Ishikawa (cell line): ENCODE results near the gene ETV6.

Experiments used
- CEBPB ChIP-seq: IDR thresholded peaks from 2 replicates; pipeline ENCODE4 v1.6.1; 2012
- CREB1 ChIP-seq: IDR thresholded peaks from 2 replicates; pipeline ENCODE4 v1.6.1; 2012; ENCODE audit warnings: low read depth
- EGR1 ChIP-seq: IDR thresholded peaks from 2 replicates; pipeline ENCODE4 v1.6.1; 2012
- EP300 ChIP-seq: IDR thresholded peaks from 2 replicates; pipeline ENCODE4 v1.6.1; 2012; ENCODE audit warnings: borderline replicate concordance
- FOXM1 ChIP-seq: IDR thresholded peaks from 2 replicates; pipeline ENCODE4 v1.6.1; 2012; ENCODE audit warnings: low read depth, borderline replicate concordance
- NFIC ChIP-seq: IDR thresholded peaks from 2 replicates; pipeline ENCODE4 v1.6.1; 2012
- RAD21 ChIP-seq: IDR thresholded peaks from 2 replicates; pipeline ENCODE4 v1.6.1; 2012; ENCODE audit warnings: low read depth
- TAF1 ChIP-seq: IDR thresholded peaks from 2 replicates; pipeline ENCODE4 v1.6.1; 2012; ENCODE audit warnings: low read depth, mild to moderate bottlenecking
- TCF12 ChIP-seq: IDR thresholded peaks from 2 replicates; pipeline ENCODE4 v1.6.1; 2012; ENCODE audit warnings: low read depth
- TEAD4 ChIP-seq: IDR thresholded peaks from 2 replicates; pipeline ENCODE4 v1.6.1; 2012
- YY1 ChIP-seq: IDR thresholded peaks from 2 replicates; pipeline ENCODE4 v1.6.1; 2012; ENCODE audit warnings: low read depth
- ZBTB7A ChIP-seq: IDR thresholded peaks from 2 replicates; pipeline ENCODE4 v1.6.1; 2012; ENCODE audit warnings: low read depth
- TF ChIP-seq, protein P1 (sequence below): IDR thresholded peaks from 2 replicates; pipeline ENCODE4 v1.6.1; 2012
- TF ChIP-seq, protein P2 (sequence below): IDR thresholded peaks from 2 replicates; pipeline ENCODE4 v1.6.1; 2012; ENCODE audit warnings: low read depth, mild to moderate bottlenecking
- TF ChIP-seq, protein P3 (sequence below): IDR thresholded peaks from 2 replicates; pipeline ENCODE4 v1.6.1; 2012

The ETV6 gene

DNA sequence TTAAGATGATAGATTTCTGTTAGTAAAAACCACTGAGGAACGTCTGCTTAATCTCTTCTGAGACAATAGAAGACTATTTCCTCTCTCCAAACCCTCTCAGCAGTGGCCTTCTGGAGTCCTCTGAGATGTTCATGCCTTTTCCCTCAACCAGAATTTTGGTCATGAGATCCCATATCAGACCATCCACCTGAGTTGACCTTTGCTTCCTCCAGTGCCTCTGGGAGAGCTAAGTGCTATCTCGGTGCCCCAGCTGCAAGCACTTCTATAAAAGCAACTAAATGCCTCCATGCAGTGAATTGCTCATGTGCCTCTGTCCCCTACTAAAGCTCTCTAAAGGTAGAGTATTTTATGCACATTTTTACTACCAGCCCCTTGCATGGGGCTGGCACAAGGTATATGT lies 248.4 kb downstream of the ETV6 start:
- TF ChIP-seq YY1 = no peak
- TF ChIP-seq, protein P1, sequence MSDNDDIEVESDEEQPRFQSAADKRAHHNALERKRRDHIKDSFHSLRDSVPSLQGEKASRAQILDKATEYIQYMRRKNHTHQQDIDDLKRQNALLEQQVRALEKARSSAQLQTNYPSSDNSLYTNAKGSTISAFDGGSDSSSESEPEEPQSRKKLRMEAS = no peak
- TF ChIP-seq RAD21 = no peak
- TF ChIP-seq CEBPB = no peak
- TF ChIP-seq CREB1 = no peak
- no peak for TF ChIP-seq TEAD4
- TF ChIP-seq EGR1 = no peak
- TF ChIP-seq FOXM1 = no peak
- TF ChIP-seq ZBTB7A = no peak
- TF ChIP-seq NFIC = no peak
- no peak for TF ChIP-seq TCF12
- TF ChIP-seq, protein P2, sequence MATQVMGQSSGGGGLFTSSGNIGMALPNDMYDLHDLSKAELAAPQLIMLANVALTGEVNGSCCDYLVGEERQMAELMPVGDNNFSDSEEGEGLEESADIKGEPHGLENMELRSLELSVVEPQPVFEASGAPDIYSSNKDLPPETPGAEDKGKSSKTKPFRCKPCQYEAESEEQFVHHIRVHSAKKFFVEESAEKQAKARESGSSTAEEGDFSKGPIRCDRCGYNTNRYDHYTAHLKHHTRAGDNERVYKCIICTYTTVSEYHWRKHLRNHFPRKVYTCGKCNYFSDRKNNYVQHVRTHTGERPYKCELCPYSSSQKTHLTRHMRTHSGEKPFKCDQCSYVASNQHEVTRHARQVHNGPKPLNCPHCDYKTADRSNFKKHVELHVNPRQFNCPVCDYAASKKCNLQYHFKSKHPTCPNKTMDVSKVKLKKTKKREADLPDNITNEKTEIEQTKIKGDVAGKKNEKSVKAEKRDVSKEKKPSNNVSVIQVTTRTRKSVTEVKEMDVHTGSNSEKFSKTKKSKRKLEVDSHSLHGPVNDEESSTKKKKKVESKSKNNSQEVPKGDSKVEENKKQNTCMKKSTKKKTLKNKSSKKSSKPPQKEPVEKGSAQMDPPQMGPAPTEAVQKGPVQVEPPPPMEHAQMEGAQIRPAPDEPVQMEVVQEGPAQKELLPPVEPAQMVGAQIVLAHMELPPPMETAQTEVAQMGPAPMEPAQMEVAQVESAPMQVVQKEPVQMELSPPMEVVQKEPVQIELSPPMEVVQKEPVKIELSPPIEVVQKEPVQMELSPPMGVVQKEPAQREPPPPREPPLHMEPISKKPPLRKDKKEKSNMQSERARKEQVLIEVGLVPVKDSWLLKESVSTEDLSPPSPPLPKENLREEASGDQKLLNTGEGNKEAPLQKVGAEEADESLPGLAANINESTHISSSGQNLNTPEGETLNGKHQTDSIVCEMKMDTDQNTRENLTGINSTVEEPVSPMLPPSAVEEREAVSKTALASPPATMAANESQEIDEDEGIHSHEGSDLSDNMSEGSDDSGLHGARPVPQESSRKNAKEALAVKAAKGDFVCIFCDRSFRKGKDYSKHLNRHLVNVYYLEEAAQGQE = no peak
- TF ChIP-seq EP300 = no peak
- TF ChIP-seq, protein P3, sequence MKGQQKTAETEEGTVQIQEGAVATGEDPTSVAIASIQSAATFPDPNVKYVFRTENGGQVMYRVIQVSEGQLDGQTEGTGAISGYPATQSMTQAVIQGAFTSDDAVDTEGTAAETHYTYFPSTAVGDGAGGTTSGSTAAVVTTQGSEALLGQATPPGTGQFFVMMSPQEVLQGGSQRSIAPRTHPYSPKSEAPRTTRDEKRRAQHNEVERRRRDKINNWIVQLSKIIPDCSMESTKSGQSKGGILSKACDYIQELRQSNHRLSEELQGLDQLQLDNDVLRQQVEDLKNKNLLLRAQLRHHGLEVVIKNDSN = no peak
- no peak for TF ChIP-seq TAF1

DNA sequence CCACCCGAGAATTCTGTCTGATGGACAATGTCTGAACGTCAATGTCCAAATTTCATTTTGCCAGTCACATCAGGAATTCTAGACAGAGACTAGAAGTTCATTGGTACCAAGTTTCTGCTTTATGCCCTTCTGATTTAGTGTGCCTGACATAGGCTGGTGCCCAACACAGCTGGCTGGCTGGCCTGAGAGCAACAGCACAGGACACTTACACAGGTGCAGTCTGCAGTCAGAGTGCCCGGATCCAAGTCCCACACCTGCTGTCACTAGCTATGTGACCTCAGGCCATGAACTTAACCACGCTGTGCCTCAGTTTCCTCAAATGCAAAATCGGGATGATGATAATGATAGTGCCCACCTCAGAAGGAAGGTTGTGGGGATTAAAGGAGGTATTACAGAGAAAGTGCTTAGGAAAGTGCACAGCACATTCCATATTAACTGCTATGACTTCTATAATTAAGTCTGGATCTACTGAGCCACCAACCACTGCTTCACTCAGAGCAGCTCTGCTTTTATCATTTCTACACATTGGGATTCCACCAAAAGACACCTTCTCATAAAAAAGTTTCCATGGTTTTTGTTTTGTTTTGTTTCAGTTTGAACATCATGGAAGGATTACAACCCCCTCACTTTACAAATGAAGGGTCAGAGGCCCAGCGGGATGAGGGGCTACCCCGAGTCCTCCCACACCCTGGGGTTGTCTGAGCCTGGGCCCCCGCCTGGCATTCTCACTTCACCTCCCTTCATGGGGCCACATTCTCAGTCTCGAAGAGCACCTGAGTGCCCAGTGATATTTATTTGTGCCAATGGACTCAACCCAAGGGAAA lies 252.4 kb downstream of the ETV6 start:
- TF ChIP-seq RAD21 (no peak), CEBPB (no peak), YY1 (no peak), EP300 (no peak), FOXM1 (no peak), EGR1 (no peak), ZBTB7A (no peak), TEAD4 (no peak), NFIC (no peak), CREB1 (no peak)
- TF ChIP-seq, protein P1 = no peak

DNA sequence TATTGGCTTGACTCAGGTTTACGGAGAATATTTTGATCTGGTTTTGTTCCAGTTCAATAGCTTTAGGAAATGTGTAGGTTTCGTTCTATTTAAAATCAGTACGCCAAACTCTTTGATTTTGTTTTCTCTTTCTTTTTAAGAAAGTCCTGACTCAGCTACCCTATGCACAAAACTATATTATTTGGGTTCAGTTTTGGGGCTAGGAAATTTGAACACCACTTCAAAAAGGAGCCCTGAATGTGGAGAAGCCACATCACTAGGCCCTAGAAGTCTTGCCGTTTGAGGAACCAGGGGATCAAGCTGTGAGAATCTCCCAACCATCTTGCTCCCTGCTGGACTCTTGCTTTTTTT lies 253.0 kb downstream of the ETV6 start:
- TF ChIP-seq TCF12 = no peak
- no peak for TF ChIP-seq YY1
- TF ChIP-seq, protein P2 = no peak
- TF ChIP-seq, protein P1 = no peak
- TF ChIP-seq CEBPB = no peak
- TF ChIP-seq EP300 = no peak
- no peak for TF ChIP-seq EGR1
- no peak for TF ChIP-seq RAD21
- no peak for TF ChIP-seq TAF1
- no peak for TF ChIP-seq CREB1
- TF ChIP-seq FOXM1 = no peak
- no peak for TF ChIP-seq ZBTB7A
- TF ChIP-seq, protein P3 = no peak
- no peak for TF ChIP-seq TEAD4
- no peak for TF ChIP-seq NFIC

DNA sequence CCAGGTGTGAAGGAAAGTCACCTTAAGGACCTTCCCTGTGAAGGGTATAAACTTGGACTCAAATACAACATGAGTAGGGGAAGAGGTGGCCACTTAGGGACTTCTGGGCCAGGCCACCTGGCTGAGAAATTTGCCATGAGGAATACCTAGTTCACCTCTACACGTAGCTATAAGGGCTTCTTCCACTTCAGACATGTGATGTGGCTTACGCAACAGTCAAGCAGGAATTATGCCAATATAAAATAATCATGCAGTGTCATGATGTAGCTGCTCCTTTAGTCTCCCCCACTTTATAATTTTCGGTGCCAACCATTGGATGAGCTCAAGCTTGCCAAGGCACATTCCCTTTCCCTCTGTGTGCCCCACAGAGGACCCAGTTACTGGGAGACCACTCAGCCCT lies 254.7 kb downstream of the ETV6 start:
- no peak for TF ChIP-seq YY1
- no peak for TF ChIP-seq EGR1
- TF ChIP-seq TEAD4 = no peak
- TF ChIP-seq, protein P1 = no peak
- TF ChIP-seq TAF1 = no peak
- TF ChIP-seq CREB1 = no peak
- 0 out of 2 replicates have a peak, but pooled peaks have one; percentile 45 for TF ChIP-seq CEBPB
- no peak for TF ChIP-seq RAD21

DNA sequence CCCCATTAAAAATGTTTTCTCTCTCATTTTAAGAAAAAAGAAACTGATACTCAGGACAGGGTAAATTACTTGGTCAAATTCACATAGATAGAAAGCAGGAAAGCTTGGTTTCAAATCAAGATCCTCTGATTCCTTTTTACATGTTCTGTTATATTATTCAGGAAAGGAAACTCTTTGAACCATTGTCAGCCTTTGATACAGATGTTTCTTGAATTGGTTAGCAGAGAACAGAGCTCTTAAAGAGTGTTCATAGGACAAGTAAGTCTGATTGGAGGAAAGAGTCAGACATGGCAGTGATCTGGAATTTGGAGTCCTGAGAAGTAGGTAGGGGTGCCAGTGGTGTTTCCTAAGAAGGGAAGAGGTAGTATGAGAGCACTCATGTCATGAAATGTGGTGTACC lies 256.1 kb downstream of the ETV6 start:
- TF ChIP-seq CEBPB (no peak), EGR1 (no peak), TCF12 (no peak), NFIC (no peak), ZBTB7A (no peak), RAD21 (no peak)
